Ovary (tissue), 9 donors: ENCODE measurements around the gene AQP12A. TPM values are rescaled to one million over a fixed set of nuclear protein-coding genes. Genes with fewer than 3 reads are reported as not detected.

Experiments used
- DNase-seq, 5 donors: peaks; one replicate each; pipeline ENCODE4 v3.0.0-alpha.2; 2019 to 2020
- H3K27ac ChIP-seq, 2 donors: fragments of 200-600 bp; one replicate each; pipeline versions ENCODE4 v1.5.1 to v1.8.0; 2019 to 2022
- H3K27me3 ChIP-seq: fragments of 200-600 bp; one replicate; pipeline ENCODE4 v1.8.0; 2022
- H3K36me3 ChIP-seq: fragments of 200-600 bp; sonication (generic); one replicate; pipeline ENCODE4 v1.5.1; 2019
- H3K4me1 ChIP-seq: one replicate; pipeline ENCODE4 v1.8.1; 2013; ENCODE audit warnings: mild to moderate bottlenecking, moderate library complexity; ENCODE audit not compliant: insufficient read depth
- H3K4me3 ChIP-seq: fragments of 200-600 bp; sonication (generic); one replicate; pipeline ENCODE4 v1.5.1; 2017
- H3K9me3 ChIP-seq, 2 donors: fragments of 200-600 bp in 1 of 2; sonication (generic) in 1 of 2; one replicate each; pipeline versions ENCODE4 v1.5.1 to v1.8.1; 2013 to 2019; ENCODE audit warnings: mild to moderate bottlenecking in 1 of 2, moderate library complexity in 1 of 2
- CTCF ChIP-seq, 3 donors: fragments of 450-650 bp in 2 of 3; fragments of 200-600 bp in 1 of 3; IDR thresholded peaks; one replicate each; pipeline versions ENCODE4 v1.5.1 to v1.8.0; 2016 to 2022; ENCODE audit warnings: antibody characterized with exemption in 3 of 3, mild to moderate bottlenecking in 1 of 3
- EP300 ChIP-seq: sonication (generic); formaldehyde crosslinking; IDR thresholded peaks from one replicate; pipeline ENCODE4 v1.6.1; 2017; ENCODE audit warnings: antibody characterized with exemption
- POLR2A ChIP-seq: fragments of 450-650 bp; IDR thresholded peaks from one replicate; pipeline ENCODE4 v1.6.1; 2017; ENCODE audit warnings: antibody characterized with exemption, mild to moderate bottlenecking, moderate library complexity
- WGBS, 3 donors: extraction: QIAGEN DNeasy Blood & Tissue Kit in 1 of 3; methylation state at CpG; one replicate each; pipeline versions ENCODE4 v1.1.5 to v1.1.7; 2013 to 2017; 5-methylcytosine and 5-hydroxymethylcytosine counted together
- intact Hi-C, 4 donors: fragments of 100-400 bp; cut with DNase I; formaldehyde crosslinking; loops; one replicate each; pipeline versions ENCODE4 v1.11.0 to v1.15.1; 2022 to 2023
- polyA plus RNA-seq, 2 donors: library from polyadenylated mRNA; stranded (reverse); fragments of 200-250 nt in 1 of 2; fragments of 350-450 nt in 1 of 2; fragmentation: Illumina TruSeq in 1 of 2; extraction: RNeasy Lipid Tissue Mini Kit (QIAGEN cat#74804) in 1 of 2; gene quantifications; one replicate each; pipeline ENCODE4 v1.2.3, GENCODE V29; 2013 to 2014
- total RNA-seq, 7 donors: library from RNA; depleted of rRNA in 2 of 7; stranded (reverse); fragments of >200 nt in 2 of 7; fragmentation: NEBNext Ultra II Directional in 3 of 7; extraction: Animal tissue kit (Norgen Biotek cat#: 25700) in 3 of 7; gene quantifications; one replicate each; pipeline versions ENCODE4 v1.1.0 to v1.2.4, GENCODE V29; 2016 to 2023
- donor health status: DM: no; HTN: no; CAD: no; lungs with moderate emphysema.
- donor health status: DM: no; HTN: no; CAD: no.
- donor health status: Bipolar disorder and iron deficiency.
- donor health status: DM: yes; HTN: yes; CAD: no.
- donor health status: DM: no; HTN: no; CAD: no.
- donor health status: DM: yes; HTN: yes; CAD: no.

Gene AQP12A
- total and polyA plus RNA-seq, 9 donors, result not detected

- H3K4me1 ChIP-seq, result no peaks in the 10 kb centered on the region
- H3K36me3 ChIP-seq, result no peaks in the 10 kb centered on the region
- intact Hi-C loops, result no loop called here
- H3K4me3 ChIP-seq, result no peak overlapping the region
- no peak overlapping the region for H3K27ac ChIP-seq
- H3K27me3 ChIP-seq, result no peaks in the 10 kb centered on the region
- TF ChIP-seq EP300, result no peak
- TF ChIP-seq CTCF (IDR thresholded peaks at IDR 0.05), result no peak
- no peak for TF ChIP-seq POLR2A
- no peak for DNase-seq
- no peaks in the 10 kb centered on the region for H3K9me3 ChIP-seq
- WGBS, 3 donors, result 83 to 89% (median 84%) methylated on average over 10 of the region's 10 CpGs
Measured at GRCh38 chr2:240645801-240646175, 45.9 kb upstream of the AQP12A start.

GRCh38 chr2:240646176-240646899, 45.3 kb upstream of the AQP12A start:
- peak in 1 of 5 donors; percentile 26 for DNase-seq
- H3K9me3 ChIP-seq, result peaks cover 0 to 2% of the 10 kb centered on the region in 2 donors
- no peak overlapping the region for H3K4me3 ChIP-seq
- intact Hi-C loops, result no loop called here
- TF ChIP-seq CTCF (IDR thresholded peaks at IDR 0.05), result no peak
- no peak for TF ChIP-seq POLR2A
- TF ChIP-seq EP300, result no peak
- 75 to 86% (median 82%) methylated on average over 34 to 36 of the region's 36 CpGs for WGBS, 3 donors
- H3K4me1 ChIP-seq, result no peaks in the 10 kb centered on the region
- H3K27me3 ChIP-seq, result no peaks in the 10 kb centered on the region
- no peaks in the 10 kb centered on the region for H3K36me3 ChIP-seq
- H3K27ac ChIP-seq, result no peak overlapping the region

- 68 to 71% (median 69%) methylated on average over 30 of the region's 30 CpGs for WGBS, 3 donors
- Histone ChIP-seq H3K27ac (no peak overlapping the region), H3K36me3 (no peaks in the 10 kb centered on the region), H3K4me1 (no peaks in the 10 kb centered on the region), H3K4me3 (no peak overlapping the region), H3K27me3 (no peaks in the 10 kb centered on the region), H3K9me3 (peaks cover 0 to 3% of the 10 kb centered on the region in 2 donors)
- TF ChIP-seq EP300 (no peak), POLR2A (no peak), CTCF (IDR thresholded peaks at IDR 0.05) (no peak)
- intact Hi-C loops, result no loop called here
- DNase-seq, result no peak
Measured at GRCh38 chr2:240646900-240647502, 44.7 kb upstream of the AQP12A start.

GRCh38 chr2:240647503-240648154, 44.0 kb upstream of the AQP12A start:
- WGBS, 3 donors, result 65 to 73% (median 69%) methylated on average over 22 of the region's 22 CpGs
- Histone ChIP-seq H3K9me3 (peaks cover 0 to 3% of the 10 kb centered on the region in 2 donors), H3K36me3 (no peaks in the 10 kb centered on the region), H3K27me3 (no peaks in the 10 kb centered on the region), H3K4me3 (no peak overlapping the region), H3K4me1 (no peaks in the 10 kb centered on the region), H3K27ac (no peak overlapping the region)
- no peak for DNase-seq
- intact Hi-C loops, result no loop called here
- TF ChIP-seq CTCF (IDR thresholded peaks at IDR 0.05) (no peak), EP300 (no peak), POLR2A (no peak)
